MM.1S (cell line): ENCODE measurements around the gene PRKCA.

Experiments used
- DNase-seq: peaks from one replicate; pipeline ENCODE4 v3.0.0-alpha.2; 2015
- H2AFZ ChIP-seq: fragments of 300-600 bp; sonication (generic); 2 replicates; pipeline ENCODE4 v1.6.0; 2016; ENCODE audit warnings: antibody characterized with exemption, low read length
- H3F3A ChIP-seq: fragments of 300-600 bp; sonication (generic); 2 replicates; pipeline ENCODE4 v1.6.1; 2016; ENCODE audit warnings: mild to moderate bottlenecking, antibody characterized with exemption, low read length, moderate library complexity, mixed read lengths; ENCODE audit not compliant: insufficient read depth
- H3K27ac ChIP-seq: fragments of 300-600 bp; sonication (generic); 2 replicates; pipeline ENCODE4 v1.5.1; 2016; ENCODE audit warnings: mild to moderate bottlenecking, low read length
- H3K27me3 ChIP-seq: fragments of 300-600 bp; sonication (generic); replicated peaks from 2 replicates; pipeline ENCODE4 v1.6.0; 2016; ENCODE audit warnings: low read length; ENCODE audit not compliant: insufficient read depth
- H3K36me3 ChIP-seq: fragments of 300-600 bp; sonication (generic); replicated peaks from 2 replicates; pipeline ENCODE4 v1.6.1; 2016; ENCODE audit warnings: mild to moderate bottlenecking, low read length, mixed read lengths; ENCODE audit not compliant: insufficient read depth
- H3K4me1 ChIP-seq: fragments of 300-600 bp; sonication (generic); 2 replicates; pipeline ENCODE4 v1.6.1; 2016; ENCODE audit warnings: low read length, mixed read lengths
- H3K4me2 ChIP-seq: fragments of 300-600 bp; sonication (generic); 2 replicates; pipeline ENCODE4 v1.6.0; 2016; ENCODE audit warnings: low read depth, low read length
- H3K4me3 ChIP-seq: fragments of 300-600 bp; sonication (generic); 2 replicates; pipeline ENCODE4 v1.5.1; 2016; ENCODE audit warnings: low read length, mixed read lengths
- H3K79me2 ChIP-seq: fragments of 300-600 bp; sonication (generic); 2 replicates; pipeline ENCODE4 v1.6.1; 2016; ENCODE audit warnings: mixed run types, low read length, mixed read lengths
- H3K9ac ChIP-seq: fragments of 300-600 bp; sonication (generic); 2 replicates; pipeline ENCODE4 v1.6.1; 2016; ENCODE audit warnings: low read length, mixed read lengths
- H3K9me2 ChIP-seq: fragments of 300-600 bp; sonication (generic); replicated peaks from 2 replicates; pipeline ENCODE4 v1.6.1; 2016; ENCODE audit warnings: mild to moderate bottlenecking, low read length, mixed read lengths; ENCODE audit not compliant: insufficient read depth
- H3K9me3 ChIP-seq: fragments of 300-600 bp; sonication (generic); replicated peaks from 2 replicates; pipeline ENCODE4 v1.6.1; 2016; ENCODE audit warnings: mild to moderate bottlenecking, low read length, mixed read lengths; ENCODE audit not compliant: insufficient read depth
- H4K20me1 ChIP-seq: fragments of 300-600 bp; sonication (generic); 2 replicates; pipeline ENCODE4 v1.6.1; 2016; ENCODE audit warnings: mild to moderate bottlenecking, low read length, moderate library complexity, mixed read lengths; ENCODE audit not compliant: insufficient read depth
- CTCF ChIP-seq: fragments of 300-600 bp; sonication (generic); IDR thresholded peaks from 2 replicates; pipeline ENCODE4 v1.5.1; 2016; ENCODE audit warnings: antibody characterized with exemption, low read length, mixed read lengths
- EZH2 ChIP-seq: fragments of 300-600 bp; sonication (generic); optimal IDR thresholded peaks from 2 replicates; pipeline ENCODE3; 2017; ENCODE audit warnings: low read depth, mild to moderate bottlenecking, antibody characterized with exemption, low read length, mixed read lengths
- EZH2phosphoT487 ChIP-seq: fragments of 300-600 bp; sonication (generic); IDR thresholded peaks from 2 replicates; pipeline ENCODE4 v1.6.1; 2018; ENCODE audit warnings: antibody characterized with exemption, low read length

PRKCA gene

GRCh38 chr17:66779237-66779606 is 476.8 kb downstream of the PRKCA start:
- no peaks in the 10 kb centered on the region for H3K4me1 ChIP-seq
- H3K79me2 ChIP-seq: no peaks in the 10 kb centered on the region
- no peak for DNase-seq
- no peak overlapping the region for H3K4me2 ChIP-seq
- TF ChIP-seq EZH2phosphoT487 (no peak), EZH2 (no peak), CTCF (no peak)
- H3K27me3 ChIP-seq: no peaks in the 10 kb centered on the region
- no peak overlapping the region for H3K9ac ChIP-seq
- H3K9me3 ChIP-seq: no peaks in the 10 kb centered on the region
- no peak overlapping the region for H2AFZ ChIP-seq
- no peak overlapping the region for H3K27ac ChIP-seq
- no peaks in the 10 kb centered on the region for H3K9me2 ChIP-seq
- no peak overlapping the region for H3K4me3 ChIP-seq
- H3K36me3 ChIP-seq: no peaks in the 10 kb centered on the region
- H3F3A ChIP-seq: no peaks in the 10 kb centered on the region
- H4K20me1 ChIP-seq: no peaks in the 10 kb centered on the region

GRCh38 chr17:66781135-66781534 is 478.7 kb downstream of the PRKCA start:
- Histone ChIP-seq H3K9me3 (no peaks in the 10 kb centered on the region), H3K4me1 (no peaks in the 10 kb centered on the region), H3F3A (no peaks in the 10 kb centered on the region), H3K4me2 (no peak overlapping the region), H3K27me3 (no peaks in the 10 kb centered on the region), H3K9me2 (no peaks in the 10 kb centered on the region), H3K36me3 (no peaks in the 10 kb centered on the region), H4K20me1 (no peaks in the 10 kb centered on the region), H2AFZ (no peak overlapping the region), H3K79me2 (no peaks in the 10 kb centered on the region), H3K27ac (no peak overlapping the region), H3K9ac (no peak overlapping the region), H3K4me3 (no peak overlapping the region)
- DNase-seq: no peak
- TF ChIP-seq CTCF (no peak), EZH2 (no peak), EZH2phosphoT487 (no peak)

GRCh38 chr17:66782851-66783250 is 480.4 kb downstream of the PRKCA start:
- Histone ChIP-seq H3K9me2 (no peaks in the 10 kb centered on the region), H3K27ac (no peak overlapping the region), H3K4me2 (no peak overlapping the region), H4K20me1 (no peaks in the 10 kb centered on the region), H2AFZ (no peak overlapping the region), H3K4me3 (no peak overlapping the region), H3K27me3 (no peaks in the 10 kb centered on the region), H3K9ac (no peak overlapping the region), H3K4me1 (no peaks in the 10 kb centered on the region), H3F3A (no peaks in the 10 kb centered on the region), H3K9me3 (no peaks in the 10 kb centered on the region), H3K79me2 (no peaks in the 10 kb centered on the region), H3K36me3 (no peaks in the 10 kb centered on the region)
- no peak for TF ChIP-seq CTCF
- no peak for TF ChIP-seq EZH2
- no peak for TF ChIP-seq EZH2phosphoT487
- DNase-seq: no peak
